SK-N-MC (cell line): Measurements from ENCODE around the gene ARHGEF37.

Experiments used
- DNase-seq: peaks from one replicate; pipeline ENCODE4 v3.0.0-alpha.2; 2011; ENCODE audit warnings: low read depth, low spot score
- H3K27ac ChIP-seq: fragments of 200-600 bp; sonication (generic); 2 replicates; pipeline ENCODE4 v1.5.1; 2016; ENCODE audit warnings: mixed run types
- H3K36me3 ChIP-seq: fragments of 200-600 bp; sonication (generic); 2 replicates; pipeline ENCODE4 v1.6.1; 2017; ENCODE audit warnings: antibody characterized with exemption, low read length, mixed read lengths; ENCODE audit not compliant: insufficient read depth
- H3K4me3 ChIP-seq: fragments of 200-600 bp; sonication (generic); 2 replicates; pipeline ENCODE4 v1.5.1; 2016
- H3K9ac ChIP-seq: fragments of 200-600 bp; sonication (generic); 2 replicates; pipeline ENCODE4 v1.8.0; 2017; ENCODE audit warnings: mixed run types, mixed read lengths; ENCODE audit not compliant: insufficient read length
- H3K9me3 ChIP-seq: fragments of 200-600 bp; sonication (generic); 2 replicates; pipeline ENCODE4 v1.6.1; 2017; ENCODE audit warnings: low read depth, mild to moderate bottlenecking, antibody characterized with exemption, low read length, moderate library complexity, mixed read lengths
- EZH2 ChIP-seq: fragments of 200-600 bp; sonication (generic); IDR thresholded peaks from one replicate; pipeline ENCODE4 v1.6.1; 2017; ENCODE audit warnings: antibody characterized with exemption
- FOXP2 ChIP-seq: optimal IDR thresholded peaks from 2 replicates; pipeline ENCODE3; 2011; ENCODE audit warnings: mild to moderate bottlenecking, moderate library complexity; ENCODE audit not compliant: insufficient read depth; ENCODE audit errors: extremely low read length, control extremely low read depth
- POLR2AphosphoS5 ChIP-seq: IDR thresholded peaks from 2 replicates; pipeline ENCODE4 v1.6.1; 2012; ENCODE audit warnings: mild to moderate bottlenecking, low read depth, low read length, borderline replicate concordance

ARHGEF37 gene

GRCh38 chr5:149546974-149547373 is 34.3 kb upstream of the ARHGEF37 start:
- Histone ChIP-seq H3K9me3 (no peaks in the 10 kb centered on the region), H3K27ac (no peak overlapping the region), H3K36me3 (peaks cover 76% of the 10 kb centered on the region), H3K4me3 (peak overlapping the region; percentile 5; the same call in 1 of the 2 replicates), H3K9ac (no peak overlapping the region)
- DNase-seq, result no peak
- TF ChIP-seq EZH2 (no peak), FOXP2 (no peak), POLR2AphosphoS5 (no peak)

GRCh38 chr5:149549461-149550267 is 31.6 kb upstream of the ARHGEF37 start:
- Histone ChIP-seq H3K9me3 (no peaks in the 10 kb centered on the region), H3K4me3 (peak overlapping the region; percentile 88), H3K36me3 (peaks cover 58% of the 10 kb centered on the region), H3K27ac (peak overlapping the region; percentile 88), H3K9ac (peak overlapping the region; percentile 99)
- no peak for DNase-seq
- TF ChIP-seq EZH2 (no peak), POLR2AphosphoS5 (no peak), FOXP2 (no peak)

- Histone ChIP-seq H3K9me3 (no peaks in the 10 kb centered on the region), H3K4me3 (peak overlapping the region; percentile 88)
These were observed 31.1 kb upstream of the ARHGEF37 start for GRCh38 chr5:149550268-149550583.

GRCh38 chr5:149550594-149551226 is 30.6 kb upstream of the ARHGEF37 start:
- DNase-seq, result no peak
- peak overlapping the region; percentile 99 for H3K9ac ChIP-seq
- no peak for TF ChIP-seq POLR2AphosphoS5

More at GRCh38 chr5:149550268-149550583, 31.1 kb upstream of the ARHGEF37 start:
- H3K36me3 ChIP-seq, result peaks cover 52% of the 10 kb centered on the region
- DNase-seq, result no peak
- H3K9ac ChIP-seq, result peak overlapping the region; percentile 99
- TF ChIP-seq FOXP2, result no peak
- TF ChIP-seq EZH2, result no peak
- TF ChIP-seq POLR2AphosphoS5, result no peak
- H3K27ac ChIP-seq, result peak overlapping the region; percentile 88

GRCh38 chr5:149551227-149552037 is 29.9 kb upstream of the ARHGEF37 start, which contains the start of gene CSNK1A1:
Gene CSNK1A1, minus strand, starts transcription at chr5:149551439. Its CDS starts 475 bp downstream, at chr5:149550964.
- H3K9me3 ChIP-seq, result no peaks in the 10 kb centered on the region
- TF ChIP-seq EZH2 (no peak), POLR2AphosphoS5 (peak; percentile 97), FOXP2 (no peak)
- DNase-seq, result peak; percentile 80
- peak within 1 kb of the TSS; percentile 88 for H3K27ac ChIP-seq
- H3K4me3 ChIP-seq, result peak within 1 kb of the TSS; percentile 88
- H3K36me3 ChIP-seq, result peaks cover 40% of the 10 kb centered on the region
- H3K9ac ChIP-seq, result peak within 1 kb of the TSS; percentile 99

More at GRCh38 chr5:149550594-149551226, 30.6 kb upstream of the ARHGEF37 start:
- Histone ChIP-seq H3K27ac (peak overlapping the region; percentile 88), H3K4me3 (peak overlapping the region; percentile 88), H3K36me3 (peaks cover 48% of the 10 kb centered on the region), H3K9me3 (no peaks in the 10 kb centered on the region)

GRCh38 chr5:149552038-149552494 is 29.2 kb upstream of the ARHGEF37 start:
- peak overlapping the region; percentile 88 for H3K4me3 ChIP-seq
- no peaks in the 10 kb centered on the region for H3K9me3 ChIP-seq
- DNase-seq, result no peak
- peaks cover 34% of the 10 kb centered on the region for H3K36me3 ChIP-seq
- peak overlapping the region; percentile 62 for H3K27ac ChIP-seq
- TF ChIP-seq FOXP2, result no peak
- TF ChIP-seq POLR2AphosphoS5, result no peak
- no peak for TF ChIP-seq EZH2
- peak overlapping the region; percentile 93 for H3K9ac ChIP-seq

GRCh38 chr5:149552553-149553160 is 28.6 kb upstream of the ARHGEF37 start:
- TF ChIP-seq FOXP2 (no peak), EZH2 (no peak), POLR2AphosphoS5 (no peak)
- Histone ChIP-seq H3K36me3 (peaks cover 28% of the 10 kb centered on the region), H3K9me3 (no peaks in the 10 kb centered on the region), H3K27ac (no peak overlapping the region), H3K9ac (no peak overlapping the region), H3K4me3 (peak overlapping the region; percentile 88)
- DNase-seq, result no peak

- Histone ChIP-seq H3K9ac (no peak overlapping the region), H3K4me3 (peak overlapping the region; percentile 28), H3K36me3 (no peaks in the 10 kb centered on the region), H3K9me3 (no peaks in the 10 kb centered on the region), H3K27ac (no peak overlapping the region)
- TF ChIP-seq POLR2AphosphoS5 (no peak; the same call in 1 of the 2 replicates), FOXP2 (no peak), EZH2 (no peak)
- peak; percentile 64 for DNase-seq
These were observed 21.6 kb upstream of the ARHGEF37 start for GRCh38 chr5:149559706-149560105.
